ENCODE measurements around the gene ZNF407.

- TF ChIP-seq CTCF (IDR thresholded peaks at IDR 0.05): no peak
- no peak for TF ChIP-seq EZH2 (IDR thresholded peaks at IDR 0.05)
These were observed 37.7 kb downstream of the ZNF407 start for GRCh38 chr18:74635224-74635975.

Measured in neural progenitor cell (in vitro differentiated cells).